HPDE6-E6E7 (cell line): Measurements from ENCODE around the gene CACTIN.
"Not testable (repeated sequence)": the region's sequence is repeated elsewhere in the genome, so short reads cannot be mapped to it uniquely, and the experiment has no call there.

ENCODE experiments used
- DNase-seq: peaks from one replicate; pipeline ENCODE4 v3.0.0; 2011; ENCODE audit warnings: missing footprints; ENCODE audit errors: extremely low spot score

Gene CACTIN

GRCh38 chr19:3626473-3627350 lies at the start of gene CACTIN:
TSS of gene CACTIN (minus strand) at chr19:3626790. CDS start at chr19:3626762, 28 bp downstream.
- DNase-seq, result peak; percentile 100

DNA sequence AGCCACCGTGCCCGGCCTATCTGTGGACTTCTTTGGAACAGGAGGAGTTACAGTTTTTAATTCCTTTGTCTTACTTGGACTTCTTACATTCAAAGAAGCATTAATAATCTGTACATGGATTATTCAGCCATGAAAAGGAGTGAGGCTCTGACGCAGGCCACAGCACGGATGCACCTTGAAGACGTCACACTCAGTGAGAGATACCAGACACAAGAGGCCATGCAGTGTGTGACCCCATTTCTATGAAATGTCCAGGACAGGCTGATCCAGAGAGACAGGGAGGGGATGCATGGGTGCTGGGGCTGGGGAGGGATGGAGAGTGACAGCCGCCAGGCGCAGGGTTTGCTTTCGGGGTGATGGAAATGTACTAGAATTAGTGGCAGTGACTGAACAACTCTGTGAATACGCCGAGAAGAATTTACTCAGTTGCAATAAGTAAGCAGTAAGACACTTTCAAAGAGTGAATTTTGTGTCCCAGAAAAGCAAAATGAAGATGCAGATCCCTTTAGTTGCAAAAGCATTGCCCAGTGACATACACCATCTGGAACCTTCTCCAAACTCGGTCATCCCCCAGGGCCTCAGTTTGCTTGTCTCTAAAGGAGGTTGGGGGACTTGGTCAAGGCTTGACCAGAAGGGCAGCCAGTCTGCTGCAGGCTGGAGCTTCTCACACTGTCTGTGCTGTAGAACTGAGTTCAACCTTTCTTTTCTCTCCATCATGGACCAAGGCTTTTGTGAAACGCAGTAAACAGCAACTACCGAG lies 48.4 kb upstream of the CACTIN start:
- DNase-seq, result no peak

GRCh38 chr19:3673506-3674439 lies 47.2 kb upstream of the CACTIN start:
- DNase-seq, result no peak

GRCh38 chr19:3672993-3673392 lies 46.4 kb upstream of the CACTIN start:
- no peak for DNase-seq

DNA sequence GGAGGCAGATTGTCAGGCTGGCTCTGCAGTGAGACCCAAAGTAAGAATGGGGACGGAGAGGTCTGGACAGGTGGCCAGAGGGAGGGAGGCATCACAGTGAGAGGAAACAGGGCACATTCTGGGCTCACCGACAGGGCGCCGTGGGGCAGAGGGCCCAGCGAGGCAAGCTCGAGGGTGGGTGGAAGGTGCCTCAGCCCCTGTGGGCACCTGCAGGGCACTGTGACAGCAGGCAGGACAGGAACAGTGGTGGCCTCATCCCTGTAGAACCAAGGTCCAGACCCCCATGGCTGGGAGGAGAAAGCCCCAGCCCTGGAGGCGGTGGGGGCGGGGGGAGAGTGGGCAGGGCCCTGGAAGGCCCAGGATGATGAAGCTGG lies 46.0 kb upstream of the CACTIN start:
- DNase-seq, result no peak

DNA sequence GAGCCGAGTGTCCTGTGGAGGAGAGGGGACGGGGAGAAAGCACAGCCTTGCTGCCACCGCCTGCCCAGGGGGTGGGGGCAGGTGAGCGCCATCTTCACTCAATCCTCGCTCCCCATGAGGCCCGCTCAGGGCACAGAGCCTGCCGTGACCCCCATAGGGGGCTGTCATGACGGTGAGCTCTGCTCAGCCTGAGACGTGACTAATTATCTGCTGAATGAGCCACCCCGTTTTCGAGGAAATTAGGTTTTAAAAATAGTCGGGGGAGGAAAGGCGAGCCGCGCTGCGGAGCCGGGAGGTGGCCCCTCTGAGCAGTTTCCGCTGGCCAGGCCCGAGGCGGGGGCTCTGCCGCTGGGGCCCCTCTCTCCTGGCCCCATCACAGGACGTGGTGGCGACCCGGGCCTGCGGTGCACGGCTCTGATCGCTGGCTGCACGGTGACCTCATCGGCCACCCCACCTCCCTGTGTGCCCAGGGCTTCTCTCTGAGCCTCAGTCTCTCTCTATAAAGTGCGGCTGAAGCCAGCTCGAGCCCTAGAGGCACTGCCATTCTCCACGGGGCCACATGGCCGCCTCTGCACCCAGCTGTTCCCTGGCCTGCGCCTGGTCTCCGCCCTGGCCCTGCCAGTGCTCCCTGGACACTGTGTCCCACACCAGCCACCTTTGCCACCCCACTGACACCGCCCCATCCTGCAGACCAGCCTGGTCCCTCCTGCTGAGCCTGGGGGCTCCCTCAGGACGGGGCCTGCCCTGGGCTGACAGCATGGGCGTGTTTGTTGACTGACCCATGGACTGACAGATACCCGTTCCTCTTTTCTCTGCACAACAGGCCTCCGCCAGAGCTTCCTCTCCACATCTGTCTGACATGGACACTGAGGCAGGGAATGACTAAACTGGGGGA lies 45.3 kb upstream of the CACTIN start:
- no peak for DNase-seq

DNA sequence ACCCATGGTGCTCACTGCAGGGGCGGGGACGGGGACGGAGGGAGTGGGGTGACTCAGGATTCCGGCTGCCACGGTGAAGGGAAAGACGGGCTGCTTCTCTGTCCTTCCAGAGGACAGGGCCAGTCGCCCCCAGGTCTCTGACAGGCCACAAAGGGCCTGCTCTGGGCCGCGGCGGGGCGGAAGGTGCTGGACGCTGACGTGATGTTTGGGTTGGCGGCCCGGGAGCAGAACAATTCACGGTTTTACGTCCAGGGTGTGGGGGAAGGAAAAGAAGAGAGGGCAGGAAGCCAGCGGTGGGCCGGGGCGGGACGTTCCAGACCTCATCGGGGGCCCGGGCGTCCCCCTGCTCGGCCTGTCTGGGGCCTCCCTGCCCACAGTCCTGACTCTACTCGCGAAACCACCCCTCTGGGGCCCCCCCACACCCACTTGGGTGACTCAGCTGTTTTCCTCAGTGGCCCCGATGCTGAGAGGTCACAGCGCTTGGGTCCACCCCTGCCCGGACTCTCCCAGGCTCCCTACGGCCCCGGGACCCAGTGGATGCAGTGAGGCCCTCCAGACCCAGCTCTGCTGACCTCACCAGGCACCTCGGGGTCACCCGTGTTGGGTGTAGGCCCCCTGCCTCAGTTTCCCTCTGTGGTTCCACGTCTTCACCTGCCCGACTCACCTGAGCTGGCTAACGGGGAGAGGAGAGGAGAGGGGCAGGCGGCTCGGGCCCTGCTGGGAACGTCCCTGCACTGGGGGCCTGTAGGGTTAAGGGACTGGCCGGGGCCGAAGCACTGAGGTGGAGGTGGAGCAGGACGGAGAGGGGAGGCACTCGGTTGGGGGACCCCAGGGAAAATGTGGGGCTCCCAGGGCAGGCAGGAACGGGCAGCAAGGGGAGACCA lies 44.4 kb upstream of the CACTIN start:
- DNase-seq, result no peak

DNA sequence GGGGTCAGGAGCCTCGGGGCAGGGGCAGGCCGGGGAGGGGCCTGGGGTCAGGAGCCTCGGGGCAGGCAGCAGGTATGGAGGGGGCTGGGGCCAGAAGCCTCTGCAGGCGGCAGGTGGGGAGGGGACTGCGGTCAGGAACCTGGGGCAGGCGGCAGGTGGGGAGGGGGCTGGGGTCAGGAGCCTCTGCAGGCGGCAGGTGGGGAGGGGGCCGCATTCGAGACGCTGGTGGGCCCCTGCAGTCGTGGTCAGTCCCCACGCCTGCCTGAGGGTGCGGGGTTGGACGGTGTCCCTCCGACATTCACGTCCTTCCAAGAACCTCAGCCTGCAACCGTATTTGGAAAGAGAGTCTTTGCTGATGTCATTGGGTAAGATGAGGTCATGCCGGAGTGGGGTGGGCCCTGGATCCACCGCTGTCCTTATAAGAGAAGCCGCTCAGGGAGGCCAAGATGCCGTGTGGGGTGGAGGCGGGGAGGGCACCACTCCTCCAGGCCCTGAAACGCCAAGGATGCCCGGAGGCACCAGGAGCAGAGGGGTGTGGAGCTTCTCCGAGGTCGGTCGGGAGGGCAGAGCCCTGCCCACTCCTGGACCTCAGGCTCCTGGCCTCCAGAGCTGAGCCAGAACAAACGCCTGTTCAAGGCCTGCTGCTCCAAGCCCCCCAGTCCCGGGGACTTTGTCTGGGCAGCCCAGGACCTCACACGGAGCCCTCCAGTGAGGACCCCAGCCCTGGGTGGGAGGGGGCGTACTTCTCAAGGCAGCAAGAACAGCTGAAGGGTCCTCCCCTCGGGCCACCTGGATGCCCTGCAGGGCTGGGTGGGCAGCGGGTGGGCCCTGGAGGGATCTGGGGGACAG lies 43.6 kb upstream of the CACTIN start:
- DNase-seq, result no peak

- DNase-seq, result no peak
These were observed 42.7 kb upstream of the CACTIN start for GRCh38 chr19:3669082-3669946.

DNA sequence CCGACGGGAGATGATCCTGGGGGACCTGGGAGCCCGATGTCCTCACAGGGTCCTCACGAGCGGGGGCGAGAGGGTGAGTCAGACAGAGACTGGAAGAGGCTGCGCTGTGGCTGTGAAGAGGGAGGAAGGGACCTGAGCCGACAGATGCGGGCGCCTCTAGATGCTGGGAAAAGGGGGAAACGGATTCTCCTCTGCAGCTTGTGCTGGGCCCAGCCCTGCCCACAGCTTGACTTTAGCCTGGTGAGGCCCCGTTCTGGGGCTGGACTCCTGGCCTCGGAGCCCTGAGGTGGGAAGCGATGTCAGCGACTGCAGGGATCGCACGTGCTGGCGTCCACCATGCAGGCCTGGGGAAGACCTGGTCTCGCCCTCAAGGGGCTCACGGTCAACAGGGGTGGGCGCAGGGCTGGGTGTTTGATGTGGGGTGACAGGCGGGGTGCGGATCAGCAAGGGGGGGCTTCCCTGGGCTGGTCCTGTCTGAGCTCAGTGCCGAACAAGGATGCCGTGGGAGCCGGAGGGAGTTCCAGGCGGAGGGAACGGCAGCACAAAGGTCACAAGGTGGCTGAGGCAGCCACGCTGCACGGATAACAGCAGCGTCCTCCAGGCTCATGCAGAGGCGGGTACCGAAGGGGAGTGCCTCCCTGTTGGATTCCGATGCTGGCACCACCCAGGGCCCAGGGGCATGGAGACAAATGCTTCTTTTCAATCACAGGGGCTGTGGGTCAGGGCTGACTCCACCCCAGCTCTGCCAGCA lies 41.9 kb upstream of the CACTIN start:
- no peak for DNase-seq

- no peak for DNase-seq
These were observed 41.2 kb upstream of the CACTIN start for GRCh38 chr19:3667766-3668165.

DNA sequence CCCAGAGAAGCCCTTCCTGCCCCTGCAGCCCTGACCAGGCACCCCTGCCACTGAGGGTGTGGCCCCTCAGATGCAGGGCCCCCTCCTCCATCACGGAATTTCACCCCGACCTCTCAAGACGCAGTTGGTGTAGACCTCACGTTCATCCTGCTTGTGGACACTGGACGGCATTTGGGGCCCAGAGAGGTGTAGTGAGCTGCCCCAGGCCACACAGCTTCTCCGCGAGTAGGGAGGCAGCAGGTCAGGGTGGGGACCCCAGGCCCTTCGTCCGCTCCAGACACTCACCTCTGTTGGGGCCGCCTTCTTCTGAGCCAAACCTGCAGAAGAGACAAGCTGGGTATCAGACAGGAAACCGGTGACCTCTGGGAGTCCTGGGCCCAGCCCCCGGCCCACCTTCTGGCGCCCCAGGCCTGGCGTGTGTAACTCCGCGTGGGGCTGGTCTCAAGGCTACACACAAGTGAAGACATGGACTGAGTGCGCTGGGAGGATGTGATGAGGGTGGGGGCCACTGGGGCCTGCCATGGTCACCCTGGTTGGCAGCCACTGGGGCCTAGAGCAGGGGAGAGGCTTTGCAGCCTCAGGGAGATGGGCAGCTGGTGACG lies 40.5 kb upstream of the CACTIN start:
- no peak for DNase-seq

DNA sequence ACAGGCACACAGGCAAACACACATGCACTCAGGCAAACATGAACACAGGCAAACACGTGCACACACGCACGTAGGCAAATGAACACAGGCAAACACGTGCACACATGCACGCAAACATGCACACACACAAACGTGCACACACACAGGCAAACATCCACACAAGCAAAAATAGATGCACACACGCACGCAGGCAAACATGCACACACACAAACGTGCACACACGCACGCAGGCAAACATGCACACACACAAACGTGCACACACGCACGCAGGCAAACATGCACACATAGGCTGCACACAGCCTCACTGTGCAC lies 39.9 kb upstream of the CACTIN start:
- not testable (repeated sequence) for DNase-seq

DNA sequence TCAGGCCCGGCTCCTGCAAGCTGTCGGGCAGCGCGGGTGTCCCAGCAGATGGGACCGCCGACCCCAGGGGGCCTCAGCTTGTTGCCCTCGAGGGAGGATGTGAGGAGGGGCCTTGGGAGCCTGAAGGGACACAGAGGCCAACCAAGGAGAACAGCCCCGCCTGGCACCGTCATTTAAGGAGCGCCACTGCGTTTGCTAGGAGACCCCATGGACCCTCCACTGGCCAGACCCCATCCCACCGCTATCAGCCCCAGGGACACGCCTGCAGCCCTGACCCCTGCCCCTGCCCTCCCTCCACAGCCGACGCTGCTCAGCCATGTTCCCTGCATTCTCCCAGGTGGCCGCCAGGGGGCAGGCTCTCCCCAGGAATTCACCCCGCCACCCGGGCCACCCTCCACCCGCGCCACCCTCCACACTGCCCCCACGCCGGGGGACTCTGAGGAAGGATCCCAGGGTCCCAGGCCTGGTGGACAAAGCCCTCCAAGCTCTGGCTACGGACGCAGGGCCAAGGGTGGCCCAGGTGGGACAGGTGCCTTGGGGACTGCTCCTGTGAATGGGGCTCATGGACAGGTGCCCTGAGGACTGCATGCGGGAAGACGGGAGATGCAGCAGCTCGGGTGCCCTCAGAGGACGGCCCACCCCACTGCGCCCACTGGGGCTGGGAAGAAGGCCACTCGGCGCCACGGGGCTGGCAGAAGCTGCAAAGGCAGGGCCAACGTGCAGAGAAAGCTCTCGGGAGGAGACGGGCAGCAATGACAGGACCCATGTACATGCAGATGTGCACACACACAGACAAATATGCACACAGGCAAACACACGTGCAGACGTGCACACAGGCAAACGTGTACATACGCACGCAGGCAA lies 39.3 kb upstream of the CACTIN start:
- peak; percentile 37 for DNase-seq

- DNase-seq, result no peak
These were observed 38.5 kb upstream of the CACTIN start for GRCh38 chr19:3664879-3665642.
